ENCODE results near the gene FBXW8.

FBXW8 gene

GRCh38 chr12:117068492-117068891 is 157.7 kb downstream of the FBXW8 start:
- TF ChIP-seq POLR2AphosphoS5 (IDR thresholded peaks at IDR 0.05; ENCODE audit: low read depth) (no peak), GABPA (IDR thresholded peaks at IDR 0.05; ENCODE audit: low read depth) (no peak), SPI1 (IDR thresholded peaks at IDR 0.05; ENCODE audit: borderline replicate concordance, low read depth) (no peak)
- TF ChIP-seq, protein P1, sequence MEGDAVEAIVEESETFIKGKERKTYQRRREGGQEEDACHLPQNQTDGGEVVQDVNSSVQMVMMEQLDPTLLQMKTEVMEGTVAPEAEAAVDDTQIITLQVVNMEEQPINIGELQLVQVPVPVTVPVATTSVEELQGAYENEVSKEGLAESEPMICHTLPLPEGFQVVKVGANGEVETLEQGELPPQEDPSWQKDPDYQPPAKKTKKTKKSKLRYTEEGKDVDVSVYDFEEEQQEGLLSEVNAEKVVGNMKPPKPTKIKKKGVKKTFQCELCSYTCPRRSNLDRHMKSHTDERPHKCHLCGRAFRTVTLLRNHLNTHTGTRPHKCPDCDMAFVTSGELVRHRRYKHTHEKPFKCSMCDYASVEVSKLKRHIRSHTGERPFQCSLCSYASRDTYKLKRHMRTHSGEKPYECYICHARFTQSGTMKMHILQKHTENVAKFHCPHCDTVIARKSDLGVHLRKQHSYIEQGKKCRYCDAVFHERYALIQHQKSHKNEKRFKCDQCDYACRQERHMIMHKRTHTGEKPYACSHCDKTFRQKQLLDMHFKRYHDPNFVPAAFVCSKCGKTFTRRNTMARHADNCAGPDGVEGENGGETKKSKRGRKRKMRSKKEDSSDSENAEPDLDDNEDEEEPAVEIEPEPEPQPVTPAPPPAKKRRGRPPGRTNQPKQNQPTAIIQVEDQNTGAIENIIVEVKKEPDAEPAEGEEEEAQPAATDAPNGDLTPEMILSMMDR (IDR thresholded peaks at IDR 0.05; ENCODE audit: insufficient read depth, low read length): no peak
- TF ChIP-seq, protein P2, sequence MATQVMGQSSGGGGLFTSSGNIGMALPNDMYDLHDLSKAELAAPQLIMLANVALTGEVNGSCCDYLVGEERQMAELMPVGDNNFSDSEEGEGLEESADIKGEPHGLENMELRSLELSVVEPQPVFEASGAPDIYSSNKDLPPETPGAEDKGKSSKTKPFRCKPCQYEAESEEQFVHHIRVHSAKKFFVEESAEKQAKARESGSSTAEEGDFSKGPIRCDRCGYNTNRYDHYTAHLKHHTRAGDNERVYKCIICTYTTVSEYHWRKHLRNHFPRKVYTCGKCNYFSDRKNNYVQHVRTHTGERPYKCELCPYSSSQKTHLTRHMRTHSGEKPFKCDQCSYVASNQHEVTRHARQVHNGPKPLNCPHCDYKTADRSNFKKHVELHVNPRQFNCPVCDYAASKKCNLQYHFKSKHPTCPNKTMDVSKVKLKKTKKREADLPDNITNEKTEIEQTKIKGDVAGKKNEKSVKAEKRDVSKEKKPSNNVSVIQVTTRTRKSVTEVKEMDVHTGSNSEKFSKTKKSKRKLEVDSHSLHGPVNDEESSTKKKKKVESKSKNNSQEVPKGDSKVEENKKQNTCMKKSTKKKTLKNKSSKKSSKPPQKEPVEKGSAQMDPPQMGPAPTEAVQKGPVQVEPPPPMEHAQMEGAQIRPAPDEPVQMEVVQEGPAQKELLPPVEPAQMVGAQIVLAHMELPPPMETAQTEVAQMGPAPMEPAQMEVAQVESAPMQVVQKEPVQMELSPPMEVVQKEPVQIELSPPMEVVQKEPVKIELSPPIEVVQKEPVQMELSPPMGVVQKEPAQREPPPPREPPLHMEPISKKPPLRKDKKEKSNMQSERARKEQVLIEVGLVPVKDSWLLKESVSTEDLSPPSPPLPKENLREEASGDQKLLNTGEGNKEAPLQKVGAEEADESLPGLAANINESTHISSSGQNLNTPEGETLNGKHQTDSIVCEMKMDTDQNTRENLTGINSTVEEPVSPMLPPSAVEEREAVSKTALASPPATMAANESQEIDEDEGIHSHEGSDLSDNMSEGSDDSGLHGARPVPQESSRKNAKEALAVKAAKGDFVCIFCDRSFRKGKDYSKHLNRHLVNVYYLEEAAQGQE (IDR thresholded peaks at IDR 0.05; ENCODE audit: insufficient replicate concordance, low read depth): no peak
- H3K27ac ChIP-seq (replicated peaks): peak overlapping the region; percentile 91
- no peak overlapping the region for H3K4me3 ChIP-seq (replicated peaks; ENCODE audit: insufficient read depth, low read length)
- DNase-seq (ENCODE audit: low read depth in 1 of 2, low spot score in 1 of 2): no peak
- no peaks in the 10 kb centered on the region for H3K27me3 ChIP-seq (ENCODE audit: insufficient read depth, poor library complexity, severe bottlenecking)

DNA sequence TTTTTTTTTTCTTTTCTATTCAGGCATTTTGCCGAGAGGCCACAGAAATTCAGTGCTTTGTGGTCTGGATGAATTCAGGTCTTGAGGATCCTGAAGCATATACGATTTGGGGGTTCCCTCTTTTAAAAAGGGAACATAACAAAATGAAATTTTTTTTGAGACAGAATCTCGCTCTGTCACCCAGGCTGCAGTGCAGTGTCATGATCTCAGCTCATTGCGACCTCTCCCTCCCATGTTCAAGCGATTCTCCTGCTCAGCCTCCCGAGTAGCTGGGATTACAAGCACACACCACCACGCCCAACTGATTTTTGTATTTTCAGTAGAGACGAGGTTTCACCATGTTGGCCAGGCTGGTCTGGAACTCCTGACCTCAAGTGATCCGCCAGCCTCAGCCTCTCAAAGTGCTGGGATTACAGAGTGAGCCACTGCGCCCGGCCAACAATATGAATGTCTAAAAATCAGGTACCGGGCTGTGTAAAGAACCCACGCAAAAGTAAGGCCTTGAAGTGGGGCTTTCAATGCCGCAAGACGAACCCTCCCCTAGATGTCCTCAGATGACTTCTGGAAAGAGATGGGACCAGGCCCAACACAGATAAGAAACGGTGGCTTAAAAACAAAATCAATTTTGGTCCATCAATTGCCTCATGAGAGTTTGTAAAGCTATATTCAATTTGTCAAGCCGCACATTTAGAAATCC is 158.5 kb downstream of the FBXW8 start:
- Histone ChIP-seq H3K27ac (replicated peaks) (peak overlapping the region; percentile 91), H3K27me3 (ENCODE audit: insufficient read depth, poor library complexity, severe bottlenecking) (no peaks in the 10 kb centered on the region), H3K4me3 (replicated peaks; ENCODE audit: insufficient read depth, low read length) (no peak overlapping the region)
- peak in 1 of 2 experiments; percentile 65 for DNase-seq (ENCODE audit: low read depth in 1 of 2, low spot score in 1 of 2)
- TF ChIP-seq SPI1 (IDR thresholded peaks at IDR 0.05; ENCODE audit: borderline replicate concordance, low read depth): 0 out of 2 replicates have a peak, but pooled peaks have one; percentile 23
- no peak for TF ChIP-seq GABPA (IDR thresholded peaks at IDR 0.05; ENCODE audit: low read depth)
- TF ChIP-seq, protein P2 (IDR thresholded peaks at IDR 0.05; ENCODE audit: insufficient replicate concordance, low read depth): no peak

GRCh38 chr12:117069926-117070900 is 159.5 kb downstream of the FBXW8 start:
- Histone ChIP-seq H3K27ac (replicated peaks) (peak overlapping the region; percentile 91), H3K27me3 (ENCODE audit: insufficient read depth, poor library complexity, severe bottlenecking) (no peaks in the 10 kb centered on the region), H3K4me3 (replicated peaks; ENCODE audit: insufficient read depth, low read length) (no peak overlapping the region)
- TF ChIP-seq GABPA (IDR thresholded peaks at IDR 0.05; ENCODE audit: low read depth) (no peak), POLR2AphosphoS5 (IDR thresholded peaks at IDR 0.05; ENCODE audit: low read depth) (peak; percentile 92), SPI1 (IDR thresholded peaks at IDR 0.05; ENCODE audit: borderline replicate concordance, low read depth) (no peak)
- TF ChIP-seq, protein P2 (IDR thresholded peaks at IDR 0.05; ENCODE audit: insufficient replicate concordance, low read depth): peak; percentile 52
- TF ChIP-seq, protein P1 (IDR thresholded peaks at IDR 0.05; ENCODE audit: insufficient read depth, low read length): no peak
- DNase-seq (ENCODE audit: low read depth in 1 of 2, low spot score in 1 of 2): peak; percentile 93 to 98

Data from HL-60 (cell line).